HK-2 (cell line): ENCODE data around the gene SLC1A4.
"Not testable (repeated sequence)": the region's sequence is repeated elsewhere in the genome, so short reads cannot be mapped to it uniquely, and the experiment has no call there.

Experiments used
- DNase-seq: peaks from one replicate; pipeline ENCODE4 v3.0.0-alpha.2; 2018; ENCODE audit not compliant: unreplicated experiment

The SLC1A4 gene

GRCh38 chr2:65026154-65026553 lies 37.0 kb downstream of the SLC1A4 start:
- no peak for DNase-seq

- DNase-seq = no peak
Measured at GRCh38 chr2:65026704-65027464, 37.7 kb downstream of the SLC1A4 start.

GRCh38 chr2:65027616-65028244 lies 38.5 kb downstream of the SLC1A4 start:
- no peak for DNase-seq

GRCh38 chr2:65030476-65031332 lies 41.5 kb downstream of the SLC1A4 start:
- DNase-seq = no peak

GRCh38 chr2:65031341-65032018 lies 42.3 kb downstream of the SLC1A4 start:
- no peak for DNase-seq

- no peak for DNase-seq
Measured at GRCh38 chr2:65032019-65032975, 43.1 kb downstream of the SLC1A4 start.

- DNase-seq = no peak
Measured at GRCh38 chr2:65033178-65033577, 44.0 kb downstream of the SLC1A4 start.

- not testable (repeated sequence) for DNase-seq
Measured at GRCh38 chr2:65033667-65034066, 44.5 kb downstream of the SLC1A4 start.

- DNase-seq = no peak
Measured at GRCh38 chr2:65035351-65035943, 46.2 kb downstream of the SLC1A4 start.

GRCh38 chr2:65037178-65037577 lies 48.0 kb downstream of the SLC1A4 start:
- no peak for DNase-seq

- no peak for DNase-seq
Measured at GRCh38 chr2:65039640-65040039, 50.4 kb downstream of the SLC1A4 start.

- peak; percentile 73 for DNase-seq
Measured at GRCh38 chr2:65040400-65041261, 51.4 kb downstream of the SLC1A4 start.

- DNase-seq = no peak
Measured at GRCh38 chr2:65043001-65043400, 53.8 kb downstream of the SLC1A4 start.

- no peak for DNase-seq
Measured at GRCh38 chr2:65044097-65044735, 55.0 kb downstream of the SLC1A4 start.

- DNase-seq = peak; percentile 77
Measured at GRCh38 chr2:65045651-65046050, 56.5 kb downstream of the SLC1A4 start.

- DNase-seq = no peak
Measured at GRCh38 chr2:65046633-65047407, 57.6 kb downstream of the SLC1A4 start.

GRCh38 chr2:65049010-65049639 lies 59.9 kb downstream of the SLC1A4 start:
- DNase-seq = no peak

- no peak for DNase-seq
Measured at GRCh38 chr2:65050931-65051330, 61.7 kb downstream of the SLC1A4 start.
